ENCODE measurements around the gene ADGRV1. TPM values are rescaled to one million over a fixed set of nuclear protein-coding genes. Genes with fewer than 3 reads are reported as not detected.
"Not testable (repeated sequence)": the region's sequence is repeated elsewhere in the genome, so short reads cannot be mapped to it uniquely, and the experiment has no call there.

Gene ADGRV1
- polyA plus RNA-seq, 4 donors, result 10.7 to 13.9 (median 11.3) TPM

GRCh38 chr5:90586469-90586868 lies 27.9 kb downstream of the ADGRV1 start:
- DNase-seq (ENCODE audit: low read depth in 4 of 4, low spot score in 2 of 4), result no peak

DNA sequence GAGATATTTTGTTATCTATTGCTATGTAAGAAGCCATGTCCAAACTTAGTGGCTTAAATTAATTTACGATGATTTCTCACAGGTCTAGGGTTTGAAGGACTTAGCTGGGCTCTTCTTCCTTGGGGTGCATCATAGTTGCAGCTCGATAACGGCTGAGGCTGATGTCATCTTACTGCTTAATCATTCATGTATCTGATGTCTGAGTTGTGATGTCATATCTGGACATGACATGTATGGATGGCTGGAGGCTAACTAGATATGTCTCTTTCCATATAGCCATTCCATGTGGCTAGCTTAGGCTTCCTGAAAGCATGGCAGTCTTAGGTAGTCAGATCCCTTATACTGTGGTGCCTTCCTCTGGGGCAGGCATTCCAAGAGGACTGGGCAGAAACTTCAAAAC lies 31.6 kb downstream of the ADGRV1 start:
- no peak for DNase-seq (ENCODE audit: low read depth in 4 of 4, low spot score in 2 of 4)

- not testable (repeated sequence) for DNase-seq (ENCODE audit: low read depth in 4 of 4, low spot score in 2 of 4)
These were observed 34.5 kb downstream of the ADGRV1 start for GRCh38 chr5:90593083-90593482.

GRCh38 chr5:90595766-90596165 lies 37.2 kb downstream of the ADGRV1 start:
- not testable (repeated sequence) for DNase-seq (ENCODE audit: low read depth in 4 of 4, low spot score in 2 of 4)

- DNase-seq (ENCODE audit: low read depth in 4 of 4, low spot score in 2 of 4), result no peak
These were observed 39.7 kb downstream of the ADGRV1 start for GRCh38 chr5:90598293-90598692.

DNA sequence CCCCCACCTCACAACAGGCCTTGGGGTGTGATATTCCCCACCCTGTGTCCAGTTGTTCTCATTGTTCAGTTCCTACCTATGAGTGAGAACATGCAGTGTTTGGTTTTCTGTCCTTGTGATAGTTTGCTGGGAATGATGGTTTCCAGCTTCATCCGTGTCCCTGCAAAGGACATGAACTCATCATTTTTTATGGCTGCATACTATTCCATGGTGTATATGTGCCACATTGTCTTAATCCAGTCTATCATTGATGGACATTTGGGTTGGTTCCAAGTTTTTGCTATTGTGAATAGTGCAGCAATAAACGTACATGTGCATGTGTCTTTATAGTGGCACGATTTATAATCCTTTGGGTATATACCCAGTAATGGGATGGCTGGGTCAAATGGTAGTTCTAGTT lies 41.7 kb downstream of the ADGRV1 start:
- DNase-seq (ENCODE audit: low read depth in 4 of 4, low spot score in 2 of 4), result not testable (repeated sequence)

GRCh38 chr5:90601468-90601867 lies 42.9 kb downstream of the ADGRV1 start:
- DNase-seq (ENCODE audit: low read depth in 4 of 4, low spot score in 2 of 4), result no peak

DNA sequence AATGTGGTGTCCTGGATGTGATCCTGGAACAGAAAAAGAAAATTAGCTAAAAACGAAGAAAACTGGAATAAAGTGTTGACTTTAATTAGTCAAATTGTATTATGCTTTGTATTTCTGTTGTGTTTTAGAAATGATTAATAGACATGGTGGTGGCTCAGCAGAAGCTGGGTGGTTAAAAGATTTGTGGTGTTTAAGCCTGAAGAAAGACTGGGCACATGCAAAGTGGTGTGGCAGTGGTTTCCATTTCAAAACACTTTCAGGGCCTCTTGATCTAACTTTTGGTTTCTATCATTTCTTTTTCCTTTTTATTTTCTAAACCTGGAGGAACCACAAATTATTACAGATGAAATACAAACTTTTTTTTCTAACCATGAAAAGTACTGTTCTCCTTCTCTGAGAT lies 44.1 kb downstream of the ADGRV1 start:
- DNase-seq (ENCODE audit: low read depth in 4 of 4, low spot score in 2 of 4), result no peak

- no peak for DNase-seq (ENCODE audit: low read depth in 4 of 4, low spot score in 2 of 4)
These were observed 47.9 kb downstream of the ADGRV1 start for GRCh38 chr5:90606539-90606938.

- DNase-seq (ENCODE audit: low read depth in 4 of 4, low spot score in 2 of 4), result no peak
These were observed 54.3 kb downstream of the ADGRV1 start for GRCh38 chr5:90612919-90613318.

GRCh38 chr5:90613459-90613858 lies 54.9 kb downstream of the ADGRV1 start:
- DNase-seq (ENCODE audit: low read depth in 4 of 4, low spot score in 2 of 4), result no peak

DNA sequence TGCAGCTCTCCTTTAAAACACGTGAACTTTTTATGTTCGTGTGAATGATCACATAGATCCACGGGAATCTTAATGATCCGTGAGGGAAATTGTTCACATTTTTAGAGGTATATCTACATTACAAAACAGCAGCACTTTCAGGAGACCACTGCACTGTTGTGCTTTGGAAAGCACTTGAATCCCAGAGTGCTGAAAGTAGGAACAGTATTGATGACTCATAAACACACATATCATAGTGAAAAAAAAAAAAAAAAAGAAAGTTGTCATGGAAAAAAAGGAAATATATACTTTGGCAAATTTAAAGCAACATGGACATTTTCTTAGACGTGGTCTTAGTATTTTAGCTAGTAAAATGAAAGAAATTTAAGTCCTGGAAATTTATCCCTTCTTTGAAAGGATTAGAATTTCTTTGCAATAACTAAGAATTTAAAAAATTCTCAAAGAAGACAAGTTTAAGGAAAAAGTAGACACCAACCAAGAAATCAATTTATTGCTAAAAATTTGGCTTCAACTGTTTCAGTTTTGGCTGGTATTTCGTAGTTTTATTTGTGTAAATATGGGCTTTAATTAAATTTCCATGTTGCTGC lies 55.4 kb downstream of the ADGRV1 start:
- no peak for DNase-seq (ENCODE audit: low read depth in 4 of 4, low spot score in 2 of 4)

GRCh38 chr5:90615355-90615754 lies 56.8 kb downstream of the ADGRV1 start:
- no peak for DNase-seq (ENCODE audit: low read depth in 4 of 4, low spot score in 2 of 4)

GRCh38 chr5:90618071-90618470 lies 59.5 kb downstream of the ADGRV1 start:
- DNase-seq (ENCODE audit: low read depth in 4 of 4, low spot score in 2 of 4), result no peak

DNA sequence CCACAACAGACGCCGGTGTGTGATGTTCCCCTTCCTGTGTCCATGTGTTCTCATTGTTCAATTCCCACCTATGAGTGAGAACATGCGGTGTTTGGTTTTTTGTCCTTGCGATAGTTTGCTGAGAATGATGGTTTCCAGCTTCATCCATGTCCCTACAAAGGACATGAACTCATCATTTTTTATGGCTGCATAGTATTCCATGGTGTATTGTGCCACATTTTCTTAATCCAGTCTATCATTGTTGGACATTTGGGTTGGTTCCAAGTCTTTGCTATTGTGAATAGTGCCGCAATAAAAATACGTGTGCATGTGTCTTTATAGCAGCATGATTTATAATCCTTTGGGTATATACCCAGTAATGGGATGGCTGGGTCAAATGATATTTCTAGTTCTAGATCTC lies 61.2 kb downstream of the ADGRV1 start:
- DNase-seq (ENCODE audit: low read depth in 4 of 4, low spot score in 2 of 4), result not testable (repeated sequence)

- no peak for DNase-seq (ENCODE audit: low read depth in 4 of 4, low spot score in 2 of 4)
These were observed 63.3 kb downstream of the ADGRV1 start for GRCh38 chr5:90621848-90622247.

GRCh38 chr5:90626493-90626892 lies 67.9 kb downstream of the ADGRV1 start:
- DNase-seq (ENCODE audit: low read depth in 4 of 4, low spot score in 2 of 4), result no peak

- DNase-seq (ENCODE audit: low read depth in 4 of 4, low spot score in 2 of 4), result no peak
These were observed 69.9 kb downstream of the ADGRV1 start for GRCh38 chr5:90628492-90628891.

- DNase-seq (ENCODE audit: low read depth in 4 of 4, low spot score in 2 of 4), result no peak
These were observed 74.2 kb downstream of the ADGRV1 start for GRCh38 chr5:90632791-90633190.

DNA sequence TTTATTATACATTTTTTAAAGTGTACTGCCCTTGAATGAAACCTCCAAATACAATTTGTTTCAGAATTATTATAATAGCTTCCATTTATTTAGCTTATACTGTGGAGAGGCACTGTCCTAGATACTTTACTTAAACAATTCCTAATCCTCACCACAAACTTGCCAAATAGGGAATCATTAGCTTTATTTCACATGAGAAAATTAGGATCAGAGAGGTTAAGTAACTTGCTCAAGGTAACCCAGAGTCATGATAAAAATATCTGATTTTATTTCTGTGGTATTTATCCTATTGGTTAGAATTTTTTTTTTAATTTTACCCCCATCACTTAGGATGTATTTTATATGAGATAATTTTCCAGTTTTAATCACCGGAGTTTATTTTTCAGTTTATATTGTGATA lies 78.4 kb downstream of the ADGRV1 start:
- no peak for DNase-seq (ENCODE audit: low read depth in 4 of 4, low spot score in 2 of 4)

- DNase-seq (ENCODE audit: low read depth in 4 of 4, low spot score in 2 of 4), result no peak
These were observed 79.1 kb downstream of the ADGRV1 start for GRCh38 chr5:90637731-90638130.

DNA sequence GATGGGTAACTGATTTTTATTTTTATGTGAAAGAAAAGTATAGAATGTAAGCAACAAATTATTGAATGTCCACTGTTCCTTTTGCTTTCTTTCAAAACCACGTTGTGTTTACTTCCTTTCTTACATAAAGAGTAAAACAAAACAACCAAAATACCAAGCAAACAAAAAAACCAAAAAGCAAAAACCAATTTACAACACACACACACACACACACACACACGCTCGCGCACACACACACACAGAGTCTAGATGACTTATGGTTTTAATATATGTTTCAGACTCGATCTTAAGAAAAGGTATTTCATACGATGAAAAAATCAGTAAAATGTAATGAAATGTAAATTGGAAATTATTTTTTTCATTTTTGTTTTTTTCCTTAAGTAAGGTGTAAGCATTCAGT lies 80.3 kb downstream of the ADGRV1 start:
- no peak for DNase-seq (ENCODE audit: low read depth in 4 of 4, low spot score in 2 of 4)

DNA sequence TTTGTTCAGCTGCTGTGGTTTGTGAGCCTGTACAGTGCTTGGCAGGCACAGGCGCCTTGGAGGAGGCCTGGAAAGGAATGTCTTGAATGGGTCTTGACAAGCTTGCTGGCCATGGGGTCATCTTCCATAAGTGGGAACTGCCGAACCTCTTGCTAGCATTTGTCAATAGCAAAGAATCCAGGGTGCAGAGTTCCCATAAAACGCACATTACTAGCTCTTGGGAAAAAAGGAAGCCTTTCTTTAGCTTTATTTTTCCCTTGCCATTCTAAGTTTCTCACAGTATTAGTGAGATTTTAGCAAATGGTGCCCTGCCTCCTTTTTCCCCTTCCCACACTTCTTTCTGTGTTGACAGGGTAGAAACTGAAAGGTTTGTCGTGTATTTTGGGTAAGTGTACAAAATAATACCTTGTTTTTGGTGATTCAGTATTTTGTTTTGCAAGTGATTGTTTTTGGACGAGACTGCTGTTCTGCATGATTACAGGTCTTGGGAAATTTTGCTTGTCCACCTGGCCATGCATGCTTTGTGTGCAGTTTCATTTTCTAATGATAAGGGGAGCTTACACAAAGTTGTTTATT lies 82.0 kb downstream of the ADGRV1 start:
- DNase-seq (ENCODE audit: low read depth in 4 of 4, low spot score in 2 of 4), result no peak

Data from left renal cortex interstitium (tissue), 4 donors.